ENCODE measurements around the gene AKR1C2.
"Not testable (repeated sequence)": the region's sequence is repeated elsewhere in the genome, so short reads cannot be mapped to it uniquely, and the experiment has no call there.

Gene AKR1C2

GRCh38 chr10:5030989-5031388 is 27.3 kb upstream of the AKR1C2 start:
- Histone ChIP-seq H3K27me3 (ENCODE audit: control insufficient read depth in 2 of 2, insufficient read depth in 2 of 2, low read length in 2 of 2) (no peaks in the 10 kb centered on the region), H3K4me1 (ENCODE audit: control insufficient read depth in 2 of 2, insufficient read depth in 2 of 2, low read length in 2 of 2) (peaks cover 0 to 2% of the 10 kb centered on the region in 2 donors), H3K4me3 (ENCODE audit: low read length in 2 of 2) (no peak overlapping the region), H3K9me3 (ENCODE audit: control insufficient read depth in 2 of 2, low read length in 2 of 2) (peaks cover 0 to 3% of the 10 kb centered on the region in 2 donors), H3K36me3 (ENCODE audit: control insufficient read depth in 2 of 2, insufficient read depth in 2 of 2, low read length in 2 of 2) (no peaks in the 10 kb centered on the region), H3K9ac (ENCODE audit: low read depth in 1 of 2, low read length in 2 of 2) (no peak overlapping the region), H3K27ac (ENCODE audit: low read depth in 2 of 2, low read length in 2 of 2) (no peak overlapping the region)

DNA sequence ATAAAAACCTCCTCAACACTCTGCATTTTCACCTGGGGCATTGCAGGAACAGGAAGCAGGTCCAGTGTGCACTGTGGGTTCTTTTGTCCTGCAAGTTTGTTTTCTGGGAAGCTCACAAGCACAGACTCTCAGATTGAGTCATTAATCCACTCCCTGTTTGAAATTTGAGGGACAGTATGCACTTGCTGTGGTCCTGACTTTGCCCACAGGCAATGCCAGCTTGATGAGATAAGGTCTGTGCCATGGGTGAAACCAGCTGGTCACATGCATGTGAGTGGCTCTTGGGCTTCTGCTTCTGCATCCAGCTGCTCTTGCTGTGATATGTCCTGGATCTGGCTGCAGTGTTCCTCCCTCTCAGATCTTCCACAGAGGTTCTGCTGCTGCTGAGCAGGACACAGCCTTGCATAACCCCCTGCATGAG is 21.8 kb upstream of the AKR1C2 start:
- H3K27me3 ChIP-seq (ENCODE audit: control insufficient read depth in 2 of 2, insufficient read depth in 2 of 2, low read length in 2 of 2); H3K36me3 ChIP-seq (ENCODE audit: control insufficient read depth in 2 of 2, insufficient read depth in 2 of 2, low read length in 2 of 2); H3K9me3 ChIP-seq (ENCODE audit: control insufficient read depth in 2 of 2, low read length in 2 of 2); H3K9ac ChIP-seq (ENCODE audit: low read depth in 1 of 2, low read length in 2 of 2); H3K4me3 ChIP-seq (ENCODE audit: low read length in 2 of 2); H3K27ac ChIP-seq (ENCODE audit: low read depth in 2 of 2, low read length in 2 of 2): not testable (repeated sequence)
- peaks cover 12 to 35% of the 10 kb centered on the region in 2 donors for H3K4me1 ChIP-seq (ENCODE audit: control insufficient read depth in 2 of 2, insufficient read depth in 2 of 2, low read length in 2 of 2)

GRCh38 chr10:5023177-5023805 is 19.6 kb upstream of the AKR1C2 start:
- H3K4me1 ChIP-seq (ENCODE audit: control insufficient read depth in 2 of 2, insufficient read depth in 2 of 2, low read length in 2 of 2): peaks cover 12 to 44% of the 10 kb centered on the region in 2 donors
- H3K9ac ChIP-seq (ENCODE audit: low read depth in 1 of 2, low read length in 2 of 2): no peak overlapping the region
- peak overlapping the region; percentile 62 to 73 for H3K27ac ChIP-seq (ENCODE audit: low read depth in 2 of 2, low read length in 2 of 2)
- no peaks in the 10 kb centered on the region for H3K36me3 ChIP-seq (ENCODE audit: control insufficient read depth in 2 of 2, insufficient read depth in 2 of 2, low read length in 2 of 2)
- no peaks in the 10 kb centered on the region for H3K27me3 ChIP-seq (ENCODE audit: control insufficient read depth in 2 of 2, insufficient read depth in 2 of 2, low read length in 2 of 2)
- H3K9me3 ChIP-seq (ENCODE audit: control insufficient read depth in 2 of 2, low read length in 2 of 2): no peaks in the 10 kb centered on the region
- H3K4me3 ChIP-seq (ENCODE audit: low read length in 2 of 2): peak overlapping the region in 1 of 2 donors; percentile 5

- H3K4me1 ChIP-seq (ENCODE audit: control insufficient read depth in 2 of 2, insufficient read depth in 2 of 2, low read length in 2 of 2): peaks cover 12 to 44% of the 10 kb centered on the region in 2 donors
- not testable (repeated sequence) for H3K4me3 ChIP-seq (ENCODE audit: low read length in 2 of 2); H3K27me3 ChIP-seq (ENCODE audit: control insufficient read depth in 2 of 2, insufficient read depth in 2 of 2, low read length in 2 of 2); H3K36me3 ChIP-seq (ENCODE audit: control insufficient read depth in 2 of 2, insufficient read depth in 2 of 2, low read length in 2 of 2); H3K27ac ChIP-seq (ENCODE audit: low read depth in 2 of 2, low read length in 2 of 2); H3K9me3 ChIP-seq (ENCODE audit: control insufficient read depth in 2 of 2, low read length in 2 of 2); H3K9ac ChIP-seq (ENCODE audit: low read depth in 1 of 2, low read length in 2 of 2)
Observed at GRCh38 chr10:5021624-5022290, 18.1 kb upstream of the AKR1C2 start.

- not testable (repeated sequence) for H3K9me3 ChIP-seq (ENCODE audit: control insufficient read depth in 2 of 2, low read length in 2 of 2); H3K9ac ChIP-seq (ENCODE audit: low read depth in 1 of 2, low read length in 2 of 2); H3K36me3 ChIP-seq (ENCODE audit: control insufficient read depth in 2 of 2, insufficient read depth in 2 of 2, low read length in 2 of 2); H3K4me3 ChIP-seq (ENCODE audit: low read length in 2 of 2); H3K27ac ChIP-seq (ENCODE audit: low read depth in 2 of 2, low read length in 2 of 2); H3K27me3 ChIP-seq (ENCODE audit: control insufficient read depth in 2 of 2, insufficient read depth in 2 of 2, low read length in 2 of 2)
- peaks cover 12 to 34% of the 10 kb centered on the region in 2 donors for H3K4me1 ChIP-seq (ENCODE audit: control insufficient read depth in 2 of 2, insufficient read depth in 2 of 2, low read length in 2 of 2)
Observed at GRCh38 chr10:5019770-5020612, 16.3 kb upstream of the AKR1C2 start.

DNA sequence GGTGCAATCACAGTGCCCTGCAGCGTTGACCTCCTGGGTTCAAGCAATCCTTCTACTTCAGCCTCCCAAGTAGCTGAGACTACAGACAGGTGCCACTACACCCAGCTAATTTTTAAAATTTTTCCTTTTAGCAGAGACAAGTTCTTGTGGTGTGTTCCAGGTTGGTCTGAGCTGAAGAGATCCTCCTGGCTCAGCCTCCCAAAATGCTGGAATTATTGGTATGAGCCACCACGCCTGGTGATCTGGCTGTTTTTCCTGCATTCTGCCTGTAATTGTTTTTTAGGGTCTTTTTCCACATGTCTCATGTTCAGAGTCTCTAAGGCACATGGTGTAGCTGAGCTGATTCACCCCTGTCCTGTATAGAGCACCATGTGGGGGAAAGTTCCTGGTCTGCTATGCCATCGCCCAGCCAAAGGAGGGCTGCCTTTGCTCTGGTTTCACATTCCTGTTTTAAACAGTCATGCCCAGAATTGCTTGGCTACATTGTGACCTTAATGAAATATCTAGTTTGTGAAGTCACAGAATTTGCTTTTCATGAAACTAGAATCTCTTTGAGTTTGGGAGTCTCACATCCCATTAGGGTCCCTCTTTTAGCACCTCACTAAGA is 15.1 kb upstream of the AKR1C2 start:
- not testable (repeated sequence) for H3K27me3 ChIP-seq (ENCODE audit: control insufficient read depth in 2 of 2, insufficient read depth in 2 of 2, low read length in 2 of 2); H3K4me3 ChIP-seq (ENCODE audit: low read length in 2 of 2); H3K9me3 ChIP-seq (ENCODE audit: control insufficient read depth in 2 of 2, low read length in 2 of 2); H3K9ac ChIP-seq (ENCODE audit: low read depth in 1 of 2, low read length in 2 of 2); H3K27ac ChIP-seq (ENCODE audit: low read depth in 2 of 2, low read length in 2 of 2); H3K36me3 ChIP-seq (ENCODE audit: control insufficient read depth in 2 of 2, insufficient read depth in 2 of 2, low read length in 2 of 2)
- H3K4me1 ChIP-seq (ENCODE audit: control insufficient read depth in 2 of 2, insufficient read depth in 2 of 2, low read length in 2 of 2): peaks cover 6 to 26% of the 10 kb centered on the region in 2 donors

DNA sequence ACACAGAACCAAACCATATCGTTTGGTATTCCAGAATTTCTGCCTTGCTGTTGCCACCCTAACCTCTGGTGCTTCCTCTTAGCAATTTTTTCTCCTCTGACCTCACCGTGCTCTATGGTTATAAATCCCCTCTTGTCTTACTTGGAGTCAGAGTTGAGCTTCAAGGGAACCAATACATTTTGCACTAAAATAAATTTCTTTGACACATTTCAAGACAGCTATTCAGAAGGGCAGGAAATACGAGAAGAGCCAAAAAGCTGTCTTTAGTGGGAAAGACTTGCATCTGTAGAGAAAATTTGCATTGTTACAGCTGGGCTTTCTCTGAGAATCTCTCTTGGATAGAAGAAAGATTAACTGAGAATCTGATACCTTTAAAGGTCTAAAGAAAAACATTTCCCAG is 14.5 kb upstream of the AKR1C2 start:
- Histone ChIP-seq H3K4me1 (ENCODE audit: control insufficient read depth in 2 of 2, insufficient read depth in 2 of 2, low read length in 2 of 2) (peaks cover 5 to 21% of the 10 kb centered on the region in 2 donors), H3K9me3 (ENCODE audit: control insufficient read depth in 2 of 2, low read length in 2 of 2) (no peaks in the 10 kb centered on the region), H3K27ac (ENCODE audit: low read depth in 2 of 2, low read length in 2 of 2) (no peak overlapping the region), H3K9ac (ENCODE audit: low read depth in 1 of 2, low read length in 2 of 2) (no peak overlapping the region), H3K27me3 (ENCODE audit: control insufficient read depth in 2 of 2, insufficient read depth in 2 of 2, low read length in 2 of 2) (no peaks in the 10 kb centered on the region), H3K36me3 (ENCODE audit: control insufficient read depth in 2 of 2, insufficient read depth in 2 of 2, low read length in 2 of 2) (no peaks in the 10 kb centered on the region), H3K4me3 (ENCODE audit: low read length in 2 of 2) (no peak overlapping the region)

DNA sequence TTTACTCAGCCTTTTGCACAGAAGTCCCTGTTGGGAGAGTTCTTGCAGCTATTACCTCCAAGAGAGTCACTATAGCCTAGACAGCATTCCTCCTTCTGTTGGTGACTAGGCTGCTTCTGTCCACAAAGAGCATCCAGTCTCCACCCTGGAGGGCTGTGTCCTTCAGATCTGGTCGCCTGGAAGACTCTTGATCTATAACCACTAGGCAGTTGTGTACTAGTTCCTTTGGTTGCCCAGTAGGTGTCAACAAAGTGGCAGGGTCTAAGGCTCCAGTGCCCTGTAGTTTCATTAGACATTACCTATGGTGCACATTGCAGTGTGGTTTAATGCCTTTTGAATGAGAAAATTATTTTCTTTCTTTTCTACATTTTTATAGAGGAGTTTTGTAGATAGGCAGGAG is 11.3 kb upstream of the AKR1C2 start:
- Histone ChIP-seq H3K9ac (ENCODE audit: low read depth in 1 of 2, low read length in 2 of 2) (no peak overlapping the region), H3K27me3 (ENCODE audit: control insufficient read depth in 2 of 2, insufficient read depth in 2 of 2, low read length in 2 of 2) (no peaks in the 10 kb centered on the region), H3K27ac (ENCODE audit: low read depth in 2 of 2, low read length in 2 of 2) (no peak overlapping the region), H3K9me3 (ENCODE audit: control insufficient read depth in 2 of 2, low read length in 2 of 2) (no peaks in the 10 kb centered on the region), H3K4me1 (ENCODE audit: control insufficient read depth in 2 of 2, insufficient read depth in 2 of 2, low read length in 2 of 2) (peaks cover 0 to 5% of the 10 kb centered on the region in 2 donors), H3K36me3 (ENCODE audit: control insufficient read depth in 2 of 2, insufficient read depth in 2 of 2, low read length in 2 of 2) (no peaks in the 10 kb centered on the region), H3K4me3 (ENCODE audit: low read length in 2 of 2) (no peak overlapping the region)

DNA sequence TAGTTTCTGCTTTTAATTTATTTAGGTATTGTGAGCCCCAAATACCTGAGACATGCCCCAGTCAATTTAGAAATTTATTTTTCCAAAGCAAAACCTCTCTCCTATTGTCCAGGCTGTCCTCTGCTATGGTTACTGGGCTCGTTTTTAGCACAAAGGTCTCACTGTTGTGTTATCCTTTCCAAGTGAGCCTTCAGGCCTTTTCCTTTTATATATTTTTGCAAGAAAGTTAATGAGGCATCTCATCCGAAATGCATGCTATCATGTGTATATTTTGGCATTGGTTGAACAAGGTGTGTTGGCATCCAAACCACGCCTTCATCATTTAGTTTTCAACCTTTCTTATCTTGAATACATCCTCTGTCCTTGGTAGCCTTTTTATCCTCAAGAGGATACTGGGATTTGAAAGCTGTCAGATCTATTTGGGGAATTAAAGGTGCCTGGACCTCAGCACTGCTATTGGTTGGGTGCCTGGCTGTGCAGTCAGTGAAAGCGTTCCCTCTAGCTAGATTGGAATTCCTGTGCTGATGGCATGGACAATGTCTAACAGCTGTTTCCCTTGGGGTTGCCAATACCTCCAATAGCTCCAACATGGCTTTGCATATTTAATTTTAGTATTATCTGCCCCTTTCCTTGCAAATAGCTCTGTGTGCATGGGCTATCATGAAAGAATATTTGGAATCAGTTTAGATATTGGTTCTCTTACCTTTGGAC is 10.7 kb upstream of the AKR1C2 start:
- not testable (repeated sequence) for H3K36me3 ChIP-seq (ENCODE audit: control insufficient read depth in 2 of 2, insufficient read depth in 2 of 2, low read length in 2 of 2); H3K4me1 ChIP-seq (ENCODE audit: control insufficient read depth in 2 of 2, insufficient read depth in 2 of 2, low read length in 2 of 2); H3K4me3 ChIP-seq (ENCODE audit: low read length in 2 of 2); H3K27me3 ChIP-seq (ENCODE audit: control insufficient read depth in 2 of 2, insufficient read depth in 2 of 2, low read length in 2 of 2); H3K27ac ChIP-seq (ENCODE audit: low read depth in 2 of 2, low read length in 2 of 2); H3K9ac ChIP-seq (ENCODE audit: low read depth in 1 of 2, low read length in 2 of 2); H3K9me3 ChIP-seq (ENCODE audit: control insufficient read depth in 2 of 2, low read length in 2 of 2)

All from mucosa of rectum (tissue), 2 donors.